Keratinocyte (primary cell): Measurements from ENCODE around the gene UPK1A.
"Not testable (repeated sequence)": the region's sequence is repeated elsewhere in the genome, so short reads cannot be mapped to it uniquely, and the experiment has no call there.

Source experiments
- CTCF ChIP-seq, 3 experiments: IDR thresholded peaks in 1 of 3; conservative IDR thresholded peaks in 1 of 3; optimal IDR thresholded peaks in 1 of 3; 2 replicates in 2 of 3; 3 replicates in 1 of 3; pipeline versions ENCODE3 to v1.5.1; 2011; ENCODE audit warnings: low read length in 3 of 3, mild to moderate bottlenecking in 3 of 3, moderate library complexity in 2 of 3, control low read depth in 1 of 3, inconsistent platforms in 1 of 3; ENCODE audit not compliant: insufficient read depth in 2 of 3; ENCODE audit errors: extremely low read depth in 1 of 3
- EZH2 ChIP-seq: IDR thresholded peaks from one replicate; pipeline ENCODE4 v1.6.1; 2012; ENCODE audit warnings: inconsistent platforms, mild to moderate bottlenecking, low read length, moderate library complexity

GRCh38 chr19:35654828-35655227, 11.5 kb upstream of the UPK1A start:
- TF ChIP-seq EZH2; CTCF (optimal IDR thresholded peaks at IDR 0.05 in 1 of 3, IDR thresholded peaks at IDR 0.05 in 1 of 3, conservative IDR thresholded peaks at IDR 0.05 in 1 of 3; ENCODE audit: extremely low read depth in 1 of 3, insufficient read depth in 2 of 3, low read length in 3 of 3): not testable (repeated sequence)
